GM12892 (cell line): ENCODE measurements around the gene CBX2.

Experiments used
- DNase-seq: peaks from one replicate; pipeline ENCODE4 v3.0.0; 2011; ENCODE audit not compliant: insufficient read length
- FAIRE-seq: peaks from 2 replicates; lab custom pipeline; 2011; peaks lifted over from hg19 to GRCh38; lab: Jason Lieb, UNC
- POLR2A ChIP-seq: IDR thresholded peaks from 2 replicates; pipeline ENCODE4 v1.6.1; 2011; ENCODE audit warnings: low read depth, low read length, control low read depth
- POLR2AphosphoS5 ChIP-seq: IDR thresholded peaks from 2 replicates; pipeline ENCODE4 v1.6.1; 2011; ENCODE audit warnings: low read depth, low read length, control low read depth
- TAF1 ChIP-seq: IDR thresholded peaks from 2 replicates; pipeline ENCODE4 v1.6.1; 2011; ENCODE audit warnings: low read depth, mild to moderate bottlenecking, control low read depth, low read length, borderline replicate concordance

The CBX2 gene

GRCh38 chr17:79737922-79738578 is 39.9 kb upstream of the CBX2 start:
- DNase-seq (no peak), FAIRE-seq (no peak)
- TF ChIP-seq TAF1 (no peak), POLR2AphosphoS5 (no peak), POLR2A (no peak)

- TF ChIP-seq TAF1 (no peak), POLR2AphosphoS5 (no peak), POLR2A (no peak)
- FAIRE-seq (no peak), DNase-seq (no peak)
Measured at GRCh38 chr17:79738643-79739042, 39.3 kb upstream of the CBX2 start.

- no peak for TF ChIP-seq POLR2AphosphoS5
- TF ChIP-seq TAF1: no peak
- no peak for TF ChIP-seq POLR2A
- DNase-seq (no peak), FAIRE-seq (no peak)
Measured at GRCh38 chr17:79739148-79740062, 38.5 kb upstream of the CBX2 start.

GRCh38 chr17:79740413-79740812 is 37.5 kb upstream of the CBX2 start:
- TF ChIP-seq POLR2AphosphoS5 (no peak), TAF1 (no peak), POLR2A (no peak)
- FAIRE-seq (no peak), DNase-seq (no peak)

- TF ChIP-seq POLR2A (no peak), TAF1 (no peak), POLR2AphosphoS5 (no peak)
- no peak for FAIRE-seq
- DNase-seq: no peak
Measured at GRCh38 chr17:79741401-79741750, 36.6 kb upstream of the CBX2 start.

- TF ChIP-seq POLR2AphosphoS5 (no peak), TAF1 (no peak), POLR2A (no peak)
- peak; percentile 79 for DNase-seq
- FAIRE-seq: no peak
Measured at GRCh38 chr17:79741751-79742588, 36.0 kb upstream of the CBX2 start.

GRCh38 chr17:79742589-79742918 is 35.4 kb upstream of the CBX2 start:
- no peak for TF ChIP-seq POLR2A
- no peak for TF ChIP-seq TAF1
- TF ChIP-seq POLR2AphosphoS5: no peak
- FAIRE-seq (no peak), DNase-seq (no peak)

GRCh38 chr17:79742951-79743476 is 34.9 kb upstream of the CBX2 start:
- TF ChIP-seq POLR2A: no peak
- no peak for TF ChIP-seq POLR2AphosphoS5
- no peak for FAIRE-seq
- no peak for DNase-seq

- DNase-seq (no peak), FAIRE-seq (no peak)
- no peak for TF ChIP-seq TAF1
- TF ChIP-seq POLR2AphosphoS5: no peak
- no peak for TF ChIP-seq POLR2A
Measured at GRCh38 chr17:79743614-79744013, 34.3 kb upstream of the CBX2 start.

GRCh38 chr17:79745641-79746105 is 32.3 kb upstream of the CBX2 start:
- TF ChIP-seq POLR2AphosphoS5 (no peak), TAF1 (no peak), POLR2A (no peak)
- DNase-seq (no peak), FAIRE-seq (no peak)
